ENCODE results near the gene GMCL1.
"Not testable (repeated sequence)": the region's sequence is repeated elsewhere in the genome, so short reads cannot be mapped to it uniquely, and the experiment has no call there.

Gene GMCL1

GRCh38 chr2:69848186-69848790 lies 18.8 kb downstream of the GMCL1 start:
- H3K27ac ChIP-seq, result no peak overlapping the region
- TF ChIP-seq CTCF (conservative IDR thresholded peaks at IDR 0.05), result no peak
- no peak for TF ChIP-seq ZFX (IDR thresholded peaks at IDR 0.05)

- TF ChIP-seq CTCF (conservative IDR thresholded peaks at IDR 0.05) (no peak), ZFX (IDR thresholded peaks at IDR 0.05) (no peak)
- H3K27ac ChIP-seq, result no peak overlapping the region
Measured at GRCh38 chr2:69858261-69858660, 28.8 kb downstream of the GMCL1 start.

- H3K27ac ChIP-seq, result no peak overlapping the region
- TF ChIP-seq CTCF (conservative IDR thresholded peaks at IDR 0.05) (no peak), ZFX (IDR thresholded peaks at IDR 0.05) (no peak)
Measured at GRCh38 chr2:69863298-69863697, 33.8 kb downstream of the GMCL1 start.

- no peak overlapping the region for H3K27ac ChIP-seq
- TF ChIP-seq ZFX (IDR thresholded peaks at IDR 0.05) (no peak), CTCF (conservative IDR thresholded peaks at IDR 0.05) (no peak)
Measured at GRCh38 chr2:69888451-69888850, 59.0 kb downstream of the GMCL1 start.

GRCh38 chr2:69889302-69889701 lies 59.8 kb downstream of the GMCL1 start:
- TF ChIP-seq CTCF (conservative IDR thresholded peaks at IDR 0.05) (no peak), ZFX (IDR thresholded peaks at IDR 0.05) (no peak)
- H3K27ac ChIP-seq, result no peak overlapping the region

GRCh38 chr2:69890881-69891280 lies 61.4 kb downstream of the GMCL1 start:
- no peak overlapping the region for H3K27ac ChIP-seq
- TF ChIP-seq CTCF (conservative IDR thresholded peaks at IDR 0.05) (no peak), ZFX (IDR thresholded peaks at IDR 0.05) (no peak)

GRCh38 chr2:69892838-69893424 lies 63.5 kb downstream of the GMCL1 start:
- not testable (repeated sequence) for H3K27ac ChIP-seq

Data from C4-2B (cell line).